ENCODE results near the gene BMAL1. TPM values are rescaled to one million over a fixed set of nuclear protein-coding genes. Genes with fewer than 3 reads are reported as not detected.

BMAL1 gene
- total RNA-seq, 1 donor from 2014 or later = 14.8 TPM

GRCh38 chr11:13357232-13357631 lies 79.6 kb downstream of the BMAL1 start:
- Mint-ChIP-seq H3K36me3 (ENCODE audit: low read depth) (peaks cover 13% of the 10 kb centered on the region), H3K27me3 (ENCODE audit: low read depth) (no peaks in the 10 kb centered on the region), H3K27ac (ENCODE audit: unreplicated experiment) (no peak overlapping the region), H3K4me3 (ENCODE audit: unreplicated experiment) (no peak overlapping the region), H3K4me1 (ENCODE audit: low read depth) (peaks cover 29% of the 10 kb centered on the region), H3K9me3 (ENCODE audit: low read depth) (no peaks in the 10 kb centered on the region)
- TF ChIP-seq CTCF (IDR thresholded peaks at IDR 0.05) = no peak
- DNase-seq (ENCODE audit: low spot score) = no peak

DNA sequence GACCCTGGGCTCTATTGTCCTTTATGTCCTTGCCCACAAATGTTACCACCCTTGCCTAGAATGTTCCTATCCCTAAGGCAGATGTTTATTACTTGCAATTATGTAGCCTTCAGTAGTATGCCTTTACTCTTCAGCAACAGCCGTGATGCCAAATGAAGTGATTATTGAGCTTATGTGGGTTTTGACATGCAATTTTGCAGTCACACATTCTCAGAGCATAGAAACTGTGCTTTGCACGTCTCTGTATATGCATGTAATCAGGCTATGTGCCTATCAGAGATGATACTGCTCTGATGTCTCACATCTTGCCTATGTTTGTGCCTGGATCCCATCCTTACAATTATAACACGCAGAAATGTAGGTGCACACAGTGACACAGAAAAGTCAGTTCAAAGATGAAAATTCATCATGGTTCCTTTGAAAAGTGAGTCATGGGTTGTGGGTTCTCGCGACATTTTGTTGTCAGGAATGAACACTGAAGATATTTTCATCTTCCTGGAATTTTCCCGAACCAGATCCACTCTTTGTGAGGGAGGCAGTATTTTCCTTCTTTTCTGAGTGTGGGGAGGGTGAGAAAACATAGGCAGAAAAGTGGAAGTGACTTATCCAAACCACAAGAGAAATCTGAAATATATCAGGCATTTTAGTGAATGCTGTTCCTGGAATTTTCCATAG lies 81.1 kb downstream of the BMAL1 start:
- Mint-ChIP-seq H3K36me3 (ENCODE audit: low read depth) (peaks cover 13% of the 10 kb centered on the region), H3K27me3 (ENCODE audit: low read depth) (no peaks in the 10 kb centered on the region), H3K4me1 (ENCODE audit: low read depth) (peaks cover 34% of the 10 kb centered on the region), H3K27ac (ENCODE audit: unreplicated experiment) (peak overlapping the region; percentile 90), H3K4me3 (ENCODE audit: unreplicated experiment) (peak overlapping the region; percentile 17), H3K9me3 (ENCODE audit: low read depth) (no peaks in the 10 kb centered on the region)
- no peak for TF ChIP-seq CTCF (IDR thresholded peaks at IDR 0.05)
- no peak for DNase-seq (ENCODE audit: low spot score)

DNA sequence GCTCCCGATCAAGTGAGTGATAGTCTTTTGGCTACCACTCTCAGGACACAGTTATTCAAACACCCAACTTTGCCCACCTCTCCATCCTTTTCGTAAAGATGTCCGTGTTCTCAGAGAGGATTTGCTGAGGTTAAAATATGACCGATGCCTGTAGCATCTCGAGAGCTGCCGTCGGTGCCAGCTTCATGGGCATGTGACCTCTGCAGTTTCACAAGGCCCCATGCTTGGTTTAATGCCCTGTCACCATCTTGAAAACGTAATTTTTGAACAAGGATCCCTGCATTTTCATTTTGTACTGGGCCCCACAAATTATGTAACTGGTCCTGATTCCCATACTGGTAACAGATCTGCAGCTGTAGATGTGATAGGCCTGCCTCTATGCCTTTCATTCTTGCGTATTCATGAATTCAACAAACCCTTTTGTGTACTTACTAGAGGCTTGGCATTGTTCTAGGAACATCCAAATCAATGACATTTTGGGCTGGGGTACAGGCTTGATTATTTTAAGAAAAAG lies 85.1 kb downstream of the BMAL1 start:
- H3K27ac Mint-ChIP-seq (ENCODE audit: unreplicated experiment) = no peak overlapping the region
- peaks cover 7% of the 10 kb centered on the region for H3K36me3 Mint-ChIP-seq (ENCODE audit: low read depth)
- H3K9me3 Mint-ChIP-seq (ENCODE audit: low read depth) = no peaks in the 10 kb centered on the region
- no peak for DNase-seq (ENCODE audit: low spot score)
- H3K4me3 Mint-ChIP-seq (ENCODE audit: unreplicated experiment) = no peak overlapping the region
- TF ChIP-seq CTCF (IDR thresholded peaks at IDR 0.05) = no peak
- H3K4me1 Mint-ChIP-seq (ENCODE audit: low read depth) = peaks cover 60% of the 10 kb centered on the region
- H3K27me3 Mint-ChIP-seq (ENCODE audit: low read depth) = no peaks in the 10 kb centered on the region

DNA sequence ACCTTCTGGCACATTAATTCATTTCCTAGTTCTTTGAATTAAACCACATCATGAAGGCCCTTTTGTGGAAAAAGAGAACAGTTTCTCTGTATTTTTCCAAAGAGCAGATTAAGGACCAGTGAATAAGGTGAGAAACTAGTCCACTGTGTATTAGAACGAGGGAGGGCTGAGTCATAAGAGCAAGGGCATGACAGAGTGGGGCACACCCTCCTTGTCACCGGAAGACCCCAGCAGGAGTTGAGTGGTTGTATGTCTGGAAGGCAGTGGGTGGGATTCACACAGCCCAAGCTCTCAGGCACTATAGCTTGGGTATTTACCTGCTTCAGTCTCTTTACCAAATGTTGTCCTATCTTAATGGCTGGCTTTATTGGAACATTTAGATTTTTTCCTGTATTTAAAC lies 86.8 kb downstream of the BMAL1 start:
- Mint-ChIP-seq H3K9me3 (ENCODE audit: low read depth) (no peaks in the 10 kb centered on the region), H3K4me3 (ENCODE audit: unreplicated experiment) (no peak overlapping the region), H3K27me3 (ENCODE audit: low read depth) (no peaks in the 10 kb centered on the region), H3K4me1 (ENCODE audit: low read depth) (peaks cover 57% of the 10 kb centered on the region), H3K36me3 (ENCODE audit: low read depth) (peaks cover 9% of the 10 kb centered on the region), H3K27ac (ENCODE audit: unreplicated experiment) (peak overlapping the region; percentile 57)
- no peak for DNase-seq (ENCODE audit: low spot score)
- TF ChIP-seq CTCF (IDR thresholded peaks at IDR 0.05) = no peak

DNA sequence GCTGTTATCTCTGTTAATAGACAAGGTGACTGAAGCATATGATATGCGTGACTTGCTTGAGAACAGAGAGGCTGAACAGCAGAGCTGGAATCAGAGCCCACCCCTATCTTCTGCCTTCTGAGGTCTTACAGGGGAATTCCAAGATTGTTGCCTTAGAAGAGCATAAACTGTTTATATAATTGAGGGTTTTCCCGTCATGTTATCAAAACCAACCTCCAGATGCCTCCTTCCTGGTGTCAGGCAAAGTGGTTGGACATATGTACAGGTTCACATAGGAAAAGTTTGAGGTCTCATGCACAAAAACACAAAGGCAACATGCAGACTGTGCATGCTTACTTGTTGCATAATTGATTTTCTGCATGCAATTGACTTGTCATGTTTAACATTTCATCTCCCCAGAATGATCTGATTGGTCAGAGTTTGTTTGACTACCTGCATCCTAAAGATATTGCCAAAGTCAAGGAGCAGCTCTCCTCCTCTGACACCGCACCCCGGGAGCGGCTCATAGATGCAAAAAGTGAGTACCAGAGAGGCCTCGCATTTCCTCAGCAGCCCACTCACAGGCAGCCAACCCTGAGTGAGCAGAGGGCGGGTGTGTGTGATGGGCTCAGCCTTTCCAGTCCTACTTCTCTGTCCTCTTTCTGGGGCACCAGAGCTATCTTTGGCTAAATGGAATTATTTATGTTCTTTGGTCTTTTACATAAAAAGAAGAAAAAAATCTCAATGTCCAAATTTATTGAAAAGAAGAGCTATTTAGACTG lies 88.9 kb downstream of the BMAL1 start:
- Mint-ChIP-seq H3K4me3 (ENCODE audit: unreplicated experiment) (no peak overlapping the region), H3K36me3 (ENCODE audit: low read depth) (peaks cover 6% of the 10 kb centered on the region), H3K27ac (ENCODE audit: unreplicated experiment) (no peak overlapping the region), H3K4me1 (ENCODE audit: low read depth) (peaks cover 40% of the 10 kb centered on the region), H3K9me3 (ENCODE audit: low read depth) (no peaks in the 10 kb centered on the region), H3K27me3 (ENCODE audit: low read depth) (no peaks in the 10 kb centered on the region)
- no peak for TF ChIP-seq CTCF (IDR thresholded peaks at IDR 0.05)
- DNase-seq (ENCODE audit: low spot score) = no peak

All from chondrocyte (in vitro differentiated cells).